Trophoblast cell (in vitro differentiated cells and primary cell): ENCODE data around the gene NFAM1.
A peak's percentile ranks its signal among the peaks of the same experiment; 100 is the strongest.

ENCODE experiments used
- DNase-seq, 2 donors: peaks; one replicate each; pipeline ENCODE4 v3.0.0-alpha.2; 2016
- H2AFZ ChIP-seq: 2 replicates; pipeline ENCODE4 v1.6.1; 2013; ENCODE audit warnings: low read length, moderate library complexity, mild to moderate bottlenecking; ENCODE audit not compliant: insufficient read depth, poor library complexity
- H2AK5ac ChIP-seq: 2 replicates; pipeline ENCODE4 v1.6.1; 2013; ENCODE audit warnings: mild to moderate bottlenecking, low read length
- H2BK120ac ChIP-seq: 2 replicates; pipeline ENCODE4 v1.6.1; 2013; ENCODE audit warnings: low read length, mild to moderate bottlenecking, moderate library complexity; ENCODE audit not compliant: insufficient read depth, poor library complexity
- H2BK12ac ChIP-seq: 2 replicates; pipeline ENCODE4 v1.6.1; 2013; ENCODE audit warnings: mild to moderate bottlenecking, low read length, moderate library complexity
- H2BK5ac ChIP-seq: 2 replicates; pipeline ENCODE4 v1.6.1; 2013; ENCODE audit warnings: low read length, low read depth, moderate library complexity, mild to moderate bottlenecking; ENCODE audit not compliant: poor library complexity
- H3K14ac ChIP-seq: 2 replicates; pipeline ENCODE4 v1.6.1; 2013; ENCODE audit warnings: mild to moderate bottlenecking, low read length
- H3K18ac ChIP-seq: 2 replicates; pipeline ENCODE4 v1.6.1; 2013; ENCODE audit warnings: mild to moderate bottlenecking, low read length
- H3K23ac ChIP-seq: 2 replicates; pipeline ENCODE4 v1.6.1; 2013; ENCODE audit warnings: low read length
- H3K27ac ChIP-seq: 2 replicates; pipeline ENCODE4 v1.5.1; 2013; ENCODE audit warnings: low read depth, mild to moderate bottlenecking, inconsistent platforms, low read length, moderate library complexity
- H3K27me3 ChIP-seq: 2 replicates; pipeline ENCODE4 v1.6.1; 2013; ENCODE audit warnings: inconsistent platforms, mild to moderate bottlenecking, low read length, moderate library complexity; ENCODE audit not compliant: insufficient read depth
- H3K36me3 ChIP-seq, 2 experiments: 1 replicate in 1 of 2; 2 replicates in 1 of 2; pipeline ENCODE4 v1.6.1; 2013; ENCODE audit warnings: low read length in 2 of 2, mild to moderate bottlenecking in 2 of 2, moderate library complexity in 1 of 2; ENCODE audit not compliant: insufficient read depth in 2 of 2, control insufficient read depth in 1 of 2
- H3K4ac ChIP-seq: 2 replicates; pipeline ENCODE4 v1.6.1; 2013; ENCODE audit warnings: low read depth, mild to moderate bottlenecking, low read length, moderate library complexity
- H3K4me1 ChIP-seq, 2 experiments: 1 replicate in 1 of 2; 2 replicates in 1 of 2; pipeline ENCODE4 v1.6.1; 2013; ENCODE audit warnings: low read length in 2 of 2, mild to moderate bottlenecking in 2 of 2, moderate library complexity in 1 of 2; ENCODE audit not compliant: insufficient read depth in 2 of 2, control insufficient read depth in 1 of 2
- H3K4me2 ChIP-seq: 2 replicates; pipeline ENCODE4 v1.6.1; 2013; ENCODE audit warnings: inconsistent platforms, mild to moderate bottlenecking, low read length, moderate library complexity
- H3K4me3 ChIP-seq: 2 replicates; pipeline ENCODE4 v1.5.1; 2013; ENCODE audit warnings: mild to moderate bottlenecking, low read depth, low read length, inconsistent platforms
- H3K79me1 ChIP-seq: one replicate; pipeline ENCODE4 v1.6.1; 2013; ENCODE audit warnings: low read length
- H3K79me2 ChIP-seq: 2 replicates; pipeline ENCODE4 v1.6.1; 2013; ENCODE audit warnings: low read length, mild to moderate bottlenecking; ENCODE audit not compliant: control insufficient read depth, insufficient read depth, poor library complexity
- H3K9ac ChIP-seq: 2 replicates; pipeline ENCODE4 v1.6.1; 2013; ENCODE audit warnings: mild to moderate bottlenecking, low read length
- H3K9me3 ChIP-seq: 2 replicates; pipeline ENCODE4 v1.6.1; 2013; ENCODE audit warnings: low read depth, mild to moderate bottlenecking, control low read depth, inconsistent platforms, low read length; ENCODE audit not compliant: insufficient read depth
- H4K12ac ChIP-seq: 2 replicates; pipeline ENCODE4 v1.6.1; 2013; ENCODE audit warnings: low read depth, mild to moderate bottlenecking, low read length, moderate library complexity
- H4K8ac ChIP-seq: 2 replicates; pipeline ENCODE4 v1.6.1; 2013; ENCODE audit warnings: low read depth, mild to moderate bottlenecking, low read length, moderate library complexity
- H4K91ac ChIP-seq: one replicate; pipeline ENCODE4 v1.6.1; 2013; ENCODE audit warnings: low read depth, mild to moderate bottlenecking, low read length, moderate library complexity
- WGBS: extraction: QIAGEN DNeasy Blood & Tissue Kit; methylation state at CpG from one replicate; pipeline ENCODE4 v1.1.7; 2013; ENCODE audit warnings: missing lambda C conversion rate; ENCODE audit not compliant: insufficient read length, insufficient coverage; ENCODE audit errors: extremely low coverage; 5-methylcytosine and 5-hydroxymethylcytosine counted together

NFAM1 gene

GRCh38 chr22:42439021-42439567 is 6.9 kb upstream of the NFAM1 start:
- H2BK12ac ChIP-seq, result no peak overlapping the region
- peaks cover 3% of the 10 kb centered on the region for H3K79me1 ChIP-seq
- H3K4ac ChIP-seq, result no peak overlapping the region
- H4K8ac ChIP-seq, result no peak overlapping the region
- H3K9ac ChIP-seq, result no peak overlapping the region
- no peak overlapping the region for H4K12ac ChIP-seq
- no peak overlapping the region for H3K27ac ChIP-seq
- no peak for DNase-seq
- no CpG with 5 or more reads among the region's 13 CpGs for WGBS
- peaks cover 2 to 5% of the 10 kb centered on the region in 2 experiments for H3K4me1 ChIP-seq
- no peaks in the 10 kb centered on the region for H3K9me3 ChIP-seq
- no peaks in the 10 kb centered on the region for H3K79me2 ChIP-seq
- H3K18ac ChIP-seq, result no peak overlapping the region
- no peak overlapping the region for H4K91ac ChIP-seq
- H3K4me2 ChIP-seq, result no peak overlapping the region
- no peak overlapping the region for H2BK120ac ChIP-seq
- no peak overlapping the region for H3K14ac ChIP-seq
- H2BK5ac ChIP-seq, result no peak overlapping the region
- H3K36me3 ChIP-seq, result no peaks in the 10 kb centered on the region
- no peak overlapping the region for H3K4me3 ChIP-seq
- no peak overlapping the region for H2AK5ac ChIP-seq
- no peak overlapping the region for H3K23ac ChIP-seq
- no peaks in the 10 kb centered on the region for H3K27me3 ChIP-seq
- no peak overlapping the region for H2AFZ ChIP-seq

- Histone ChIP-seq H4K12ac (no peak overlapping the region), H3K4me2 (peak overlapping the region; percentile 59), H3K14ac (no peak overlapping the region), H3K27ac (no peak overlapping the region), H2BK120ac (no peak overlapping the region), H3K4ac (no peak overlapping the region), H2BK12ac (no peak overlapping the region), H2AK5ac (no peak overlapping the region), H3K23ac (no peak overlapping the region), H2BK5ac (no peak overlapping the region), H3K4me3 (no peak overlapping the region), H2AFZ (no peak overlapping the region), H3K9ac (no peak overlapping the region), H3K9me3 (peaks cover 2% of the 10 kb centered on the region), H3K18ac (no peak overlapping the region), H3K4me1 (peaks cover 2 to 5% of the 10 kb centered on the region in 2 experiments), H4K8ac (no peak overlapping the region), H3K79me2 (no peaks in the 10 kb centered on the region), H3K27me3 (no peaks in the 10 kb centered on the region), H4K91ac (no peak overlapping the region), H3K79me1 (peaks cover 3% of the 10 kb centered on the region), H3K36me3 (no peaks in the 10 kb centered on the region)
- WGBS, result no CpG with 5 or more reads among the region's 12 CpGs
- no peak for DNase-seq
Observed at GRCh38 chr22:42438293-42438650, 6.1 kb upstream of the NFAM1 start.

GRCh38 chr22:42437488-42438292 is 5.5 kb upstream of the NFAM1 start:
- no peak overlapping the region for H3K14ac ChIP-seq
- no peak overlapping the region for H3K23ac ChIP-seq
- H3K4me1 ChIP-seq, result peaks cover 2 to 5% of the 10 kb centered on the region in 2 experiments
- H4K12ac ChIP-seq, result no peak overlapping the region
- H3K9ac ChIP-seq, result no peak overlapping the region
- peaks cover 2% of the 10 kb centered on the region for H3K9me3 ChIP-seq
- H3K27ac ChIP-seq, result no peak overlapping the region
- peaks cover 3% of the 10 kb centered on the region for H3K79me1 ChIP-seq
- DNase-seq, result peak; percentile 34 to 77
- H3K4me3 ChIP-seq, result peak overlapping the region; percentile 8
- H2BK120ac ChIP-seq, result no peak overlapping the region
- no peak overlapping the region for H3K4ac ChIP-seq
- H3K27me3 ChIP-seq, result no peaks in the 10 kb centered on the region
- no peak overlapping the region for H2BK12ac ChIP-seq
- no peak overlapping the region for H4K8ac ChIP-seq
- H3K36me3 ChIP-seq, result no peaks in the 10 kb centered on the region
- H2AK5ac ChIP-seq, result no peak overlapping the region
- no peak overlapping the region for H2BK5ac ChIP-seq
- no CpG with 5 or more reads among the region's 33 CpGs for WGBS
- H3K4me2 ChIP-seq, result peak overlapping the region; percentile 59
- H3K79me2 ChIP-seq, result no peaks in the 10 kb centered on the region
- no peak overlapping the region for H3K18ac ChIP-seq
- H2AFZ ChIP-seq, result no peak overlapping the region
- peak overlapping the region; percentile 12 for H4K91ac ChIP-seq

- H2BK12ac ChIP-seq, result no peak overlapping the region
- H3K4me3 ChIP-seq, result no peak overlapping the region
- no peak overlapping the region for H3K9ac ChIP-seq
- peaks cover 2% of the 10 kb centered on the region for H3K9me3 ChIP-seq
- H2AK5ac ChIP-seq, result no peak overlapping the region
- no peak for DNase-seq
- no peak overlapping the region for H3K4me2 ChIP-seq
- H2BK5ac ChIP-seq, result no peak overlapping the region
- no peak overlapping the region for H3K4ac ChIP-seq
- H3K27ac ChIP-seq, result no peak overlapping the region
- no peak overlapping the region for H3K23ac ChIP-seq
- H3K14ac ChIP-seq, result no peak overlapping the region
- WGBS, result no CpG with 5 or more reads among the region's 7 CpGs
- no peak overlapping the region for H2AFZ ChIP-seq
- H2BK120ac ChIP-seq, result no peak overlapping the region
- H4K91ac ChIP-seq, result no peak overlapping the region
- H4K8ac ChIP-seq, result no peak overlapping the region
- no peaks in the 10 kb centered on the region for H3K36me3 ChIP-seq
- no peak overlapping the region for H4K12ac ChIP-seq
- no peaks in the 10 kb centered on the region for H3K79me2 ChIP-seq
- H3K4me1 ChIP-seq, result peaks cover 2 to 5% of the 10 kb centered on the region in 2 experiments
- H3K79me1 ChIP-seq, result peaks cover 3% of the 10 kb centered on the region
- no peaks in the 10 kb centered on the region for H3K27me3 ChIP-seq
- no peak overlapping the region for H3K18ac ChIP-seq
Observed at GRCh38 chr22:42436404-42436803, 4.2 kb upstream of the NFAM1 start.
